Natural killer cell treated with Interleukin-12 subunit alpha and Interleukin-12 subunit beta and Interleukin-15 and Interleukin-18, amount 100 ng/mL, for 72 hours (primary cell): ENCODE data around the gene SDHAF2. TPM values are rescaled to one million over a fixed set of nuclear protein-coding genes. Genes with fewer than 3 reads are reported as not detected.
"Not testable (repeated sequence)": the region's sequence is repeated elsewhere in the genome, so short reads cannot be mapped to it uniquely, and the experiment has no call there.

Experiments used
- ATAC-seq, 2 donors: fragments of 150-1000 bp; cut with Tn5 transposase in 1 of 2; sonication (Bioruptor Pico), chemical (Tn5 transposase) in 1 of 2; 2 replicates each; pipeline ENCODE4 v1.10.0; 2021
- DNase-seq: peaks from one replicate; pipeline ENCODE4 v3.0.0; 2022; ENCODE audit warnings: low spot score
- H3K27ac Mint-ChIP-seq, 2 donors: 1 replicate in 1 of 2; 2 replicates in 1 of 2; pipeline ENCODE4 v1.8.0; 2022; ENCODE audit warnings: mixed read lengths in 2 of 2, mild to moderate bottlenecking in 1 of 2, moderate library complexity in 1 of 2
- H3K27me3 Mint-ChIP-seq, 2 donors: 1 replicate in 1 of 2; 2 replicates in 1 of 2; pipeline ENCODE4 v1.8.0; 2022; ENCODE audit warnings: mixed read lengths in 2 of 2
- H3K36me3 Mint-ChIP-seq: one replicate; pipeline ENCODE4 v1.8.0; 2022; ENCODE audit warnings: mixed read lengths
- H3K4me1 Mint-ChIP-seq, 2 donors: 1 replicate in 1 of 2; 2 replicates in 1 of 2; pipeline ENCODE4 v1.8.0; 2022; ENCODE audit warnings: low read depth in 2 of 2, mixed read lengths in 2 of 2, mild to moderate bottlenecking in 1 of 2
- H3K4me3 Mint-ChIP-seq: one replicate; pipeline ENCODE4 v1.8.0; 2022; ENCODE audit warnings: mixed read lengths
- H3K9me3 Mint-ChIP-seq: 2 replicates; pipeline ENCODE4 v1.8.0; 2022; ENCODE audit warnings: mixed read lengths
- total RNA-seq, 2 donors: library from RNA; stranded (reverse); gene quantifications; one replicate each; pipeline ENCODE4 v1.2.3, GENCODE V29; 2022

The SDHAF2 gene
- total RNA-seq, 2 donors from 2014 or later, result 63.3 to 69.0 TPM

- peak overlapping the region in 1 of 2 donors; percentile 47 for H3K27ac Mint-ChIP-seq
- H3K27me3 Mint-ChIP-seq, result no peaks in the 10 kb centered on the region
- H3K9me3 Mint-ChIP-seq, result no peaks in the 10 kb centered on the region
- DNase-seq (no peak), ATAC-seq (no peak)
- H3K4me3 Mint-ChIP-seq, result no peak overlapping the region
- H3K36me3 Mint-ChIP-seq, result peaks cover 32% of the 10 kb centered on the region
- peaks cover 0 to 14% of the 10 kb centered on the region in 2 donors for H3K4me1 Mint-ChIP-seq
These were observed 22.8 kb upstream of the SDHAF2 start for GRCh38 chr11:61406991-61407728.

DNA sequence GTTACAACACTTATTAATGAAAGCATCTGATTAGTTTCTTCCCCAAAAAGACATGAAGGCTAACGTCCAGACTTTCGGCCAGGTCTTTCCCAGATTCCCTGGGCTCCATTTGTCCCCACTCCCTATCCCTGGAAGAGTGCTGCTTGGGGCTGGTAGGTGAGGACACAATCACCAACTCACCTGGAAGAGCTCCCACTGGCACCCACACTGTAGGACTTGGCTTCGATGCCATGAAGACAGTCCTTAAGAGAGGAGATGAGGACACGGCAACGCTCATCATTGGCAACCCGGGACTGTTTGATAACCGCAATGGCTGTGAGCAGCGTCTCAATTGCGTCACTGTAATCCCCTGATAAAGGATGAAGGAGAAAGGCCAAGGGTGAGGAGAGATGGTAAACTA, 18.3 kb upstream of the SDHAF2 start:
- Mint-ChIP-seq H3K9me3 (no peaks in the 10 kb centered on the region), H3K4me1 (peaks cover 0 to 21% of the 10 kb centered on the region in 2 donors), H3K36me3 (peaks cover 43% of the 10 kb centered on the region), H3K4me3 (no peak overlapping the region), H3K27ac (no peak overlapping the region), H3K27me3 (no peaks in the 10 kb centered on the region)
- ATAC-seq (no peak), DNase-seq (no peak)

DNA sequence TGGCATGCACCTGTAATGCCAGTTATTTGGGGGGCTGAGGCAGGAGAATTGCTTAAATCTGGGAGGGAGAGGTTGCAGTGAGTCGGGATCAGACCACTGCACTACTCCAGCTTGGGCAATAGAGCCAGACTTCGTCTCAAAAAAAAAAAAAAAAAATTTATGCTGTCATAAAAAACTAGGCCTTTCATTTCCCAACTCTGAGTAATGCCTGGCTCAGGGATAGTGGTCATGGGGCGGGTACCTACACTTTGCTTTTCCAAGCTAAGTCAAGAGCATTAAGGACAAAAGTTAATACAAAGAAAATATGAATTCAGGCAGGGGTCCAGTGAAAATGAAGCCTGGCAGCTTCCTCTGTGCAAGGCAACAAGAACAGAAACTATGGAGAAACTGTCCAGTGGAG, 16.4 kb upstream of the SDHAF2 start:
- H3K4me1 Mint-ChIP-seq, result peaks cover 9 to 30% of the 10 kb centered on the region in 2 donors
- H3K9me3 Mint-ChIP-seq, result no peaks in the 10 kb centered on the region
- H3K36me3 Mint-ChIP-seq, result peaks cover 46% of the 10 kb centered on the region
- ATAC-seq, result no peak
- DNase-seq, result no peak
- peak overlapping the region in 1 of 2 donors; percentile 66 for H3K27ac Mint-ChIP-seq
- H3K27me3 Mint-ChIP-seq, result no peaks in the 10 kb centered on the region
- H3K4me3 Mint-ChIP-seq, result no peak overlapping the region

DNA sequence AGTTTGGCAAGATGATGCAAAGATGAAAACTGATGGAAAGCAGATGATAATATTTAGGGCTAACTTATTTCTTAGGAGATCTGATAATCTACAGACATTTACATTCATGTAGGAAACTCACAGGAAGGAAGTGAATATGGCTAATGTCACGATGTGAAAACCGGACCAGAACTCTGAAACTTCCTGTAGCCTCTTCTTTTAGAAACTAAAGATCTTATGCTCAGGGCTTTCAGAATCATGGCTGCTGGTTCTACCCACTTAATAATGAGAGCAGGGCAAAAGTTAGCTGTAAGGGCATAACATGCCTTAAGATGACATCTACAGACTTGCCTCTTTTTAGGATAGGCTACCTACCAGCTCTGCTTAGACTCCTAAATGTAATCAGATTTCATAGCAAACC, 15.4 kb upstream of the SDHAF2 start:
- Mint-ChIP-seq H3K36me3 (peaks cover 46% of the 10 kb centered on the region), H3K4me1 (peaks cover 9 to 34% of the 10 kb centered on the region in 2 donors), H3K9me3 (no peaks in the 10 kb centered on the region), H3K27me3 (no peaks in the 10 kb centered on the region), H3K4me3 (no peak overlapping the region), H3K27ac (peak overlapping the region; percentile 66 to 76)
- no peak for ATAC-seq
- DNase-seq, result no peak

DNA sequence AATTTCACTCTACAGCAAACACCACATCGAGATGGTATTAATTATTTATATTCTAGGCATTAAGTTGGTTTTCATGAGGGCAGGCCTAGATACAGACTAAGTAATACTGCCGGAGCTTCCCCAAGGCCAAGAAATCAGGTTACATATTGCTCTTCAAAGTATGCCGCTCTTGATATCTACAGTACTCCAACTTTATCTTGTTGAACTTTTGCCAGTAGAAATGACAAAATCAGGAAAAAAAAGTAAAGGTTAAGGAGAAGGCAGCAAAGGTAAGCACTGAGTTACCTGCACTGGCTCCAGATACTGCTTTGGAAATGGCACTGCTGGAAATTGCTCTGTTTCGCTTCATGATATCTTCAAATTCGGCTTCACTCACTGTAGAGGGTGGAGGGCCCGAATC, 14.5 kb upstream of the SDHAF2 start:
- Mint-ChIP-seq H3K9me3 (no peaks in the 10 kb centered on the region), H3K4me3 (no peak overlapping the region), H3K27ac (peak overlapping the region; percentile 66 to 76), H3K36me3 (peaks cover 52% of the 10 kb centered on the region), H3K4me1 (peaks cover 12 to 35% of the 10 kb centered on the region in 2 donors), H3K27me3 (no peaks in the 10 kb centered on the region)
- ATAC-seq (no peak), DNase-seq (no peak)

GRCh38 chr11:61416941-61417340, 13.0 kb upstream of the SDHAF2 start:
- Mint-ChIP-seq H3K36me3 (peaks cover 47% of the 10 kb centered on the region), H3K27ac (peak overlapping the region; percentile 34 to 72), H3K27me3 (no peaks in the 10 kb centered on the region), H3K9me3 (no peaks in the 10 kb centered on the region), H3K4me1 (peaks cover 18 to 32% of the 10 kb centered on the region in 2 donors), H3K4me3 (no peak overlapping the region)
- ATAC-seq (no peak), DNase-seq (no peak)

DNA sequence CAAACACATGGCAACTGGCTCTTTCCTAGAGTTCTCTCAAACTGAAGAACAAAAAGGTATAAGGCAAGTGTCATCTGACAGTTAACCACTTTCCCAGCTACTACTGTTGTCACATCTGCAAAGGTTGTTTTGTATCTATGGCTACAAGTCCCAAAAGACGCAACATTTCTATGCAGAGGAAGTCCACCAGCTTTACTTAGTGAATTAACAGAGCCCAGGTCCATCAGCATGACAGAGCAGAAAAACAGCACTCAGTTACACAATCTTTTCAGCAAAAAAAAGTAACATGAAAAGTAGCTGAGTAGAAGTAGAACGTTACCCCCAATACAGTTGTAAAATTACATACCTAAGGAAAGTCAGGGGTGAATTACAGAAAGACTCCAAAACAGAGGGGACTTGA, 12.3 kb upstream of the SDHAF2 start:
- peak overlapping the region; percentile 23 to 72 for H3K27ac Mint-ChIP-seq
- H3K36me3 Mint-ChIP-seq, result peaks cover 47% of the 10 kb centered on the region
- no peaks in the 10 kb centered on the region for H3K9me3 Mint-ChIP-seq
- H3K4me1 Mint-ChIP-seq, result peaks cover 18 to 34% of the 10 kb centered on the region in 2 donors
- H3K4me3 Mint-ChIP-seq, result no peak overlapping the region
- no peak for DNase-seq
- ATAC-seq, result peak in 1 of 2 donors; percentile 13
- no peaks in the 10 kb centered on the region for H3K27me3 Mint-ChIP-seq

GRCh38 chr11:61418136-61418535, 11.8 kb upstream of the SDHAF2 start:
- no peak for DNase-seq
- ATAC-seq, result no peak
- no peaks in the 10 kb centered on the region for H3K9me3 Mint-ChIP-seq
- peaks cover 18 to 35% of the 10 kb centered on the region in 2 donors for H3K4me1 Mint-ChIP-seq
- peak overlapping the region; percentile 23 to 72 for H3K27ac Mint-ChIP-seq
- H3K27me3 Mint-ChIP-seq, result no peaks in the 10 kb centered on the region
- H3K36me3 Mint-ChIP-seq, result peaks cover 47% of the 10 kb centered on the region
- H3K4me3 Mint-ChIP-seq, result no peak overlapping the region

DNA sequence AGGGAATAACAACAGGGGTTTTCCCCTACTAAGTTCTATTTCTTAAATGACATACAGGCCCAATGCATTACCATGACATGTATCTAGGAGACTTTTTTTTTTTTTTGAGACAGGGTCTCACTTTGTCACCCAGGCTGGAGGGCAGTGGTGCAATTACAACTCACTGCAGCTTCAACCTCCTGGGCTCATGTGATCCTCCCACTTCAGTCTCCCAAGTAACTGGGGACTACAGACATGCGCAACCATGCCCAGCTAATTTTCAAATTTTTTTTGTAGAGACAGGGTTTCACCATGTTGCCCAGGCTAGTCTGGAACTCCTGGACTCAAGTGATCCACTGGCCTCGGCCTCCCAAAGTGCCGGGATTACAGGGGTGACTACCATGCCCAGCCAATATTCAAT, 7.7 kb upstream of the SDHAF2 start:
- Mint-ChIP-seq H3K27me3 (no peaks in the 10 kb centered on the region), H3K27ac (no peak overlapping the region), H3K4me1 (peaks cover 28 to 43% of the 10 kb centered on the region in 2 donors), H3K9me3 (no peaks in the 10 kb centered on the region), H3K36me3 (peaks cover 42% of the 10 kb centered on the region), H3K4me3 (no peak overlapping the region)
- no peak for DNase-seq
- no peak for ATAC-seq

- Mint-ChIP-seq H3K4me1 (peaks cover 29 to 50% of the 10 kb centered on the region in 2 donors), H3K27me3 (no peaks in the 10 kb centered on the region), H3K36me3 (peaks cover 42% of the 10 kb centered on the region), H3K4me3 (no peak overlapping the region), H3K27ac (peak overlapping the region in 1 of 2 donors; percentile 66), H3K9me3 (no peaks in the 10 kb centered on the region)
- ATAC-seq (no peak), DNase-seq (no peak)
These were observed 4.4 kb upstream of the SDHAF2 start for GRCh38 chr11:61425367-61426131.

DNA sequence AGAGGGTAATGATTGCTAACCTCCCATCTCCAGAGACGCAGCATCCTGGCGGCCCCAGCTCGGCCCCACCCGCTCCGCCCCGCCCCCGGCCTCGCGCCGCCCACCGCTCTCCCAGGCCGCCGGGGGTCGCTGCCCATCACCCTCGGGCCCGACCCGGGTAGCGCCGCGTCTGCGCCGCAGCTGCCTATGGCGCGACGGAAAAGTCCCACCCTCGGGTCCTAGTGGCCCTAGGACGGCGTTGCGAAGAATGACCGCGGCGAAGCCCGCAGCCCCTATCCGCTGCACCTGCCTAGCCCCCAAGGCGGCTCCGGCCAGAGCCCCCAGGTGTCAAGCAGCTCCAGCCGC, 606 bp upstream of the SDHAF2 start:
- no peaks in the 10 kb centered on the region for H3K27me3 Mint-ChIP-seq
- no peaks in the 10 kb centered on the region for H3K9me3 Mint-ChIP-seq
- peak overlapping the region; percentile 97 for H3K4me3 Mint-ChIP-seq
- peak overlapping the region; percentile 99 to 100 for H3K27ac Mint-ChIP-seq
- peaks cover 34% of the 10 kb centered on the region for H3K36me3 Mint-ChIP-seq
- ATAC-seq (peak; percentile 81 to 84), DNase-seq (peak; percentile 77)
- H3K4me1 Mint-ChIP-seq, result peaks cover 40 to 55% of the 10 kb centered on the region in 2 donors

DNA sequence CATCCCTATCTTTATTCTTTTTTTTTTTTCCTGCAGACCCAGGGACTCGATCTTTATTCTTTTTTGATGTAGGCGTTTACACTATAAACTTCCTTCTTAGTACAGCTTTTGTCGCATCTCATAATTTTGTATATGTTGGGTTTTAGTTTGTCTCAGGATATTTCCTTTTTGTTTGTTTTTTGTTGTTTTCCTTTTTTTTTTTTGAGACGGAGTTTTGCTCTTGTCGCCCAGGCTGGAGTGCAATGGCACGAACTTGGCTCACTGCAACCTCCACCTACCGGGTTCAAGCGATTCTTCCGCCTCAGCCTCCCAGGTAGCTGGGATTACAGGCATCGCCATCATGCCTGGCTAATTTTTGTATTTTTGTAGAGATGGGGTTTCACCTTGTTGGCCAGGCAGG, 915 bp downstream of the SDHAF2 start:
- not testable (repeated sequence) for H3K27me3 Mint-ChIP-seq, ATAC-seq, DNase-seq, H3K9me3 Mint-ChIP-seq
- Mint-ChIP-seq H3K4me1 (peaks cover 43 to 53% of the 10 kb centered on the region in 2 donors), H3K4me3 (peak overlapping the region; percentile 97), H3K36me3 (peaks cover 28% of the 10 kb centered on the region), H3K27ac (peak overlapping the region; percentile 99 to 100)

- peaks cover 25% of the 10 kb centered on the region for H3K36me3 Mint-ChIP-seq
- peaks cover 18 to 27% of the 10 kb centered on the region in 2 donors for H3K4me1 Mint-ChIP-seq
- DNase-seq (no peak), ATAC-seq (no peak)
- H3K9me3 Mint-ChIP-seq, result no peaks in the 10 kb centered on the region
- no peak overlapping the region for H3K4me3 Mint-ChIP-seq
- no peaks in the 10 kb centered on the region for H3K27me3 Mint-ChIP-seq
- H3K27ac Mint-ChIP-seq, result no peak overlapping the region
These were observed 7.6 kb downstream of the SDHAF2 start for GRCh38 chr11:61437496-61437895.

DNA sequence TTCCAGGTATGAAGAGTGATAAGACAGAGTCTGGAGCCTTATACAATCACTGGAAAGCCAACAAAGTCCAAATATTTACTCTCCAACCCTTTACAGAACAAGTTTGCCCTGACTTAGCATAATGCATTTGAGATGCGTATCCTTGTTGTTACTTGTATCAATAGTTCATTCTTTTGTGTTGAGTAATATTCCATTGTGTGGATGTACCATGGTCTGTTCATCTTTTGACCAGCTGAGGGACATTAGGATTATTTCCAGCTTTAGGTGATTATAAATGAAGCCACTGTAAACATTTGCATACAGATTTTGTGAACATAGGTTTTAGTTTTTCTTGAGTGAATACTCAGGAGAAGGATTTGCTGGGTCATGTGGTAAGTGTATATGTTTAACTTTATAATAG, 9.7 kb downstream of the SDHAF2 start:
- peaks cover 24 to 28% of the 10 kb centered on the region in 2 donors for H3K4me1 Mint-ChIP-seq
- ATAC-seq, result no peak
- no peak for DNase-seq
- H3K4me3 Mint-ChIP-seq, result no peak overlapping the region
- no peaks in the 10 kb centered on the region for H3K9me3 Mint-ChIP-seq
- H3K36me3 Mint-ChIP-seq, result peaks cover 33% of the 10 kb centered on the region
- H3K27me3 Mint-ChIP-seq, result no peaks in the 10 kb centered on the region
- no peak overlapping the region for H3K27ac Mint-ChIP-seq
